ENCODE data around the gene HDAC8.
"Not testable (repeated sequence)": the region's sequence is repeated elsewhere in the genome, so short reads cannot be mapped to it uniquely, and the experiment has no call there.

The HDAC8 gene

GRCh38 chrX:72532366-72532765, 40.3 kb downstream of the HDAC8 start:
- no peak for DNase-seq (ENCODE audit: low read depth in 3 of 3)

DNA sequence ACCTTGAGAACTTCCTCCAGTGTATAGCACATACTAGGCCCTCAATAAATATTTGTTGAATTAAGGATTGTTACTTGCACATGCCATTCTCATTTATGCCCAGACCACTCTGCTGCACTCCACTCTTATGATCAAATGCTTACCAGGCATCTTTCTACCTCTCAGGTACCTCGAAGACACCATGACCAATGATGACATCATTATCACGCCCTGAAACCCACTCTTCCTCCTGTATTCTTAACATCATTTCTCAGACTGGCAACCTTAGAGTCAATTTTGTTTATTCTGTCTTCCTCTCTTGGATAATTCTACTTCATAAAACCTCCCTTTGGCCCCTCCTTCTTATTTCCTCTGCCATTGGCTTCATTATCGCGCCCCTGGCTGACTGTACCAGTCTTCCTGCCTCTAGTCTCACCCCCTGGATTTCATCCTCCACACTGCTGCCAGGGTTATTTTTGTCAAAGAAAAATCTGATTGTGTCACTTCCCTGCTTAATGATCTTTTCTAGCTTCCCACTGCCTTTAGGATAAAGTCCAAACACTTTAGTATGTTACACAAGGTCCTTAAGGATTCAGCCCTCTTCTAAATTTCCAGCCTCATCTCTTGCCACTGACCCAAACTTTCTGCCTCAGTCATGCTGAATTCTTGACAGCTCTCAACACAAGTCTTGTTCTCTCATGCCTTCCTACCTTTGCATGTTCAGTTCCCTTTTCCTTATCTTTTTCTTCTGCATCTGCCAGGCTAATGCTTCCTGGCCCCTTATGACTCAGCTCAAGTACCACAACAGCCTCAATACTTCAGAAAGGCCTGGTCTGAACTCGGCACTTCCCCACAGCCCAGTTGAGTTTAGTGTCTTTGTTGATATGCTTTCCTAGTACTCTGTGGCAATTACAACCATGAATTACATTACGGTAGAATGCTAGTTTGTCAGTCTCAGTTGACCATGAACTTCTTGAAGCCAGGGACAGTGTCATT, 45.8 kb downstream of the HDAC8 start:
- DNase-seq (ENCODE audit: low read depth in 3 of 3) = no peak

GRCh38 chrX:72498782-72499181, 73.9 kb downstream of the HDAC8 start:
- DNase-seq (ENCODE audit: low read depth in 3 of 3) = no peak

GRCh38 chrX:72495046-72495445, 77.6 kb downstream of the HDAC8 start:
- DNase-seq (ENCODE audit: low read depth in 3 of 3) = no peak

DNA sequence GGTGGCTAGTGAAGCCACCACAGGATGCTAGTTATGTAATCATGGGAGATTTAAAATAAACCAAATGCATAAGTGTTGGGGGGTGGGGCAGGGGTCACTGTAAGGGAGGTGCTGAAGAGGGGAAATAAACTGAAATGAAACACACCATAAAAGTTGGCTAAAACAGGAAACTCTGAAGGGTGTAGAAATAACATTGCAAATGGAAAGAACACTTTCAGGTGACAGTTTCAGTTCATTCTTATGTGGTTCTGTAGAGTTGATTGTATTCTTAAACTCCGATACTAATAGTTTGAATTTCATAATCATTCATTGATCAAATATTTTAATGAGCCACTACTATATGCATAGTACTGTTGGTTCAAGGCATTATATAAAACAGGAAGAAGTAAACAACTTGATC, 80.1 kb downstream of the HDAC8 start:
- DNase-seq (ENCODE audit: low read depth in 3 of 3) = no peak

DNA sequence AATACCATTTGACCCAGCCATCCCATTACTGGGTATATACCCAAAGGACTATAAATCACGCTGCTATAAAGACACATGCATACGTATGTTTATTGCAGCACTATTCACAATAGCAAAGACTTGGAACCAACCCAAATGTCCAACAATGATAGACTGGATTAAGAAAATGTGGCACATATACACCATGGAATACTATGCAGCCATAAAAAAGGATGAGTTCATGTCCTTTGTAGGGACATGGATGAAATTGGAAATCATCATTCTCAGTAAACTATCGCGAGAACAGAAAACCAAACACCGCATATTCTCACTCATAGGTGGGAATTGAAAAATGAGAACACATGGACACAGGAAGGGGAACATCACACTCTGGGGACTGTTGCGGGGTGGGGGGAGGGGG, 82.4 kb downstream of the HDAC8 start:
- not testable (repeated sequence) for DNase-seq (ENCODE audit: low read depth in 3 of 3)

DNA sequence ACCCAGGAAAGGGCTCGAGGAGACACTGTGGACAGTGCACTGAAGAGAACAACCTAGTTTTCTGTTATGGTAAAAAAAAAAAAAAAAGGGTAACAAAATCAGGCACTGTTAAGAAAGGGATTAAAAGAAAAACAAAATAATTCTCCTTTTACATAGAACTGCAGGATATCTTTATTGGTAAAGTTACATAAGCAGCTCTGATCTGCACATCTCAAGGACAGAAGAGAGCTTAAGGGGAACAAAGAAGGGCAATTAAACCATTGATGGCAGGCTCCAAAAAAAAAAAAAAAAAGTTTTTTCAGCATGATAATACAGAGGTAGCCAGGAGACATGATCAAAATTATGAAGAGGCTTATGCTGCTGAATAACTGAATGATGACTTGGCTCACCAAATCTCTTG, 85.0 kb downstream of the HDAC8 start:
- DNase-seq (ENCODE audit: low read depth in 3 of 3) = no peak

DNA sequence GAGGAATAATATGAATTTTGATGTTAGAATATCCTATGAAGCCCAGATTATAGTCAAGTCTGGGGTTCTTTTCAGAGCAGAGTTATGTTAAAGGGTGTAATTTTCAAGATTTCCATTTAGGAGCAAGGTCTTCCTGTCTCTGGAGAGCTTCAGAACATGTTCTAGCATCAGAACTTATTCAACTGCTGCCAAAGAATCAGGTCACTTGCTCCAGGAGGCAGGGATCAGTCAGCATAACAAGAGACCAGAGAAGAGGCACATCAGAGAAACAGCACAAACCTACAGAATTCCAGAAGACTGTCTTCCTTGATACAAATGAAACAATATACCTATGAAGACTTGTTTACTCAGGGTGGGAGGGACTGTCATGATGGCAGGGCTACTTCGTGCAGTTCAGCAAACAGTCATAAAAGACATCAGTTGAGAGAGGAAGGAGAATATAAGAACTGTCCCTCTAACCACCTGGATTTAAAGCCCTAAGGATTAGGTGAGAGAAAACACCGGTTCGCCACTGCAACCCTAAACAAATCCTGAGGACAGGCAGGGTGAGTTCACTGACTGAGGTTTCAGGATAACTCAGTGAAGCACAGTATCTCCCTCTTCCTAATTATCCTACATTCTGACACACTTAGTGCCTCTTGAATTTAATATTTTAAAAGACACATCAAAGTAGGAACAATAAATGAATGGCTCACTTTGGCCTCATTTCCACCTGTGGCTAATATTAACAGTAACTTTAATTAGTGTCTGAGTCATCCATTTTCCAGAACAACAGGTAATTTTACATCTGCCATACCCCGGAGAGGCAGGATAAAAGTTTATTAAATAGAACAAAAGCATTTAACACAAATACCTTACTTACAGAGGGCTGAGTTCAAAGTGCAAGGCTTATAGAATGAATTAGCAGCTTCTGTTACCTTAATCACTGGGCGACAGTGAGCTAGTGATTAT, 93.0 kb downstream of the HDAC8 start:
- no peak for DNase-seq (ENCODE audit: low read depth in 3 of 3)

DNA sequence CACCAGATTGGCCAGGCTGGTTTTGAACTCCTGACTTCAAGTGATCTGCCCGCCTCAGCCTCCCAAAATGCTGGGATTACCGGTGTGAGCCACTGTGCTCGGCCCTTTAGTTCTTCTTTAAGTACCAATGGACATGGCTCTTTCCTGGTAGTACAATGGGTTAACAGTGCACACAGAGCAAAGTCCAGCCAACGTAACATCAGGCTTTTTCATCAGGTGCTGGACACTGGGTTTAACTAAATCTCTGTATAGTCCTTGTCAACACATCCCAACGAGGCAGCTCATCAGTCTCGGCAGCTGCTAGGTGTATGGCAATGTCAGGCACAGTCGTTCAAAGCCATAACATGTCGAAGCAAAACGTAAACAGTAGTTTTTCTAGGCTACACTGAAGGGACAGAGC, 93.8 kb downstream of the HDAC8 start:
- DNase-seq (ENCODE audit: low read depth in 3 of 3) = no peak

GRCh38 chrX:72478351-72478750, 94.3 kb downstream of the HDAC8 start:
- no peak for DNase-seq (ENCODE audit: low read depth in 3 of 3)

DNA sequence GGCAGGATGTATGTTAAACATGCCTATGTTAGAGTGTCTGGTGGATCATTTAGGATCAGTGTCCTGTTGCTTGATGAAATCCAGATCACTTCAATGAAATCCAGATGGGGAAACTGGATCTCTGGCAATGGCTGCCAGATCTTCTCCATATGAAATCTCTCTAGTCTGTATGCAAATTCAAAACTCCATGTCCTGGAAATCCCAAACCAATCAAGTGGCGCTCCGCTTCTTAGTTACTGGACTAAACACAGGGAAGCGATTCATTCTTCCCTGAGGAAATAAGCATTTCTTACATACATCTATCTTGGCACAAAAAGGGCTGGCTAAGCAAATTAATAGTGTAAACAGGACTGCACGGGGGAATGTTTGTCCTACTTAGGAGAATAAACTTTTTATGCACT, 94.9 kb downstream of the HDAC8 start:
- DNase-seq (ENCODE audit: low read depth in 3 of 3) = no peak

GRCh38 chrX:72477376-72477775, 95.3 kb downstream of the HDAC8 start:
- no peak for DNase-seq (ENCODE audit: low read depth in 3 of 3)

GRCh38 chrX:72475952-72476668, 96.5 kb downstream of the HDAC8 start:
- DNase-seq (ENCODE audit: low read depth in 3 of 3) = no peak

DNA sequence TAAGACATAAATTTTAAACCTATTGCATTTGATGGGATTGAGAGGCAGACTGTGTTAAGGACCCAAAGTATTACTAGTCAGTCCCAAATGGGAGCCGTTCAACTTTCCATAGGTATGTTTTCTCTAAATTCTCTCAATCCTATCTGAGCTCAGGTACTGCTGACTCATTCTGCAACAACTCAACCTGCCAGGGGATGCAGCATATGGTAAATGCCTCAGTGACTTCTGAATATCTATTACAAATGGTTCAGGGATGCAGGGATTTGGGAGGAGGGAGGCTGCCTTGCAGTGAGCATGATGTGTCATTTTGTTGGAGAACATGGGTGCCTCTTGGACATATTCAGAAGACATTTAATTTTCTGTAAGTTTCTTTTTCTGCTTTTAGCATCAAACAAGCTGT, 97.3 kb downstream of the HDAC8 start:
- DNase-seq (ENCODE audit: low read depth in 3 of 3) = no peak

DNA sequence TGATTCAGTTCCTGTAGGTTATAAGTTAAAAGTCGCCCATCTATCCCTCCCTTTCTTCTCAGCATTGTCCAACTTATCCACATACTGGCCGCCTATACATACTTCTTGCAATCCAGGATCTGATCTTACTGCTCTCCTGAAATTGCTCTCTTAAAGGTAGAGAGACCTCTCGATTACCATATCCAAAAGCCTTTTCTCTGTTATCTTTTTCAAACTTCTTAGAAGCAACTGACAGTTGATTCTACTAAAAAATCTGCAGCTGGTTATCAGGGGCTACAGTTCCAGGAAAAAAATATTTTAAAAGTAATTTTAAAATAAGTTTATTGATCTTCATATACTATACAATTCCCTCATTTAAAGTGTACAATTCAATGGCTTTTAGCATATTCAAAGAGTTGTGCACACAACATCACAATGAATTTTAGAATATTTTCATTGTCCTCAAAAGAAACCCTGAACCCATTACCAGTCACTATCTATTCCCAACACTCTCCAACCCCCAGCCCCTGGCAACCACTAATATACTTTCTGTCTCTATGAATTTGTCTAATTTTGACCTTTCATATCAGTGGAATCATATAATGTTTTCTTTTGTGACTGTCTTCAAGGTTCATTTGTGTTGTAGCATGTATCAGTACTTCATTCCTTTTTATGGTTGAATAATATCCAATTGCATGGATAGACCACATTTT, 102.0 kb downstream of the HDAC8 start:
- DNase-seq (ENCODE audit: low read depth in 3 of 3) = no peak

GRCh38 chrX:72470117-72470516, 102.5 kb downstream of the HDAC8 start:
- no peak for DNase-seq (ENCODE audit: low read depth in 3 of 3)

- DNase-seq (ENCODE audit: low read depth in 3 of 3) = no peak
These were observed 104.0 kb downstream of the HDAC8 start for GRCh38 chrX:72468607-72469006.

- no peak for DNase-seq (ENCODE audit: low read depth in 3 of 3)
These were observed 105.5 kb downstream of the HDAC8 start for GRCh38 chrX:72467135-72467534.

DNA sequence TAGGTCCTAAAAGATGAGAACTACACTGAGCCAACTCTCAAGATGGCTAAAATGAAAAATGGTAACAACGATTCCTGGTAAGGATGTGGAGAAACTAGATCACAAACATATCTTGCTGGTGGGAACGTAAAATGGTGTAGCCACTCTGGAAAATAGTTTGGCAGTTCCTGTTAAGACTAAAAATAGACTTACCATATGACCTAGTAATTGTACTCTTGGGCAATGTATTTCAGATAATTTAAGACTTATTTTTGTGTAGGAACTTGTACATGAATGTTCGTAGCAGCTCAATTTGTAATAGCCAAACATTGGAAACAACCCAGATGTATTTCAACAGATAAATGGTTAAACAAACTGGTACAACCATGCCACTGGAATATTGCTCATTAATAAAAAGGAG, 106.2 kb downstream of the HDAC8 start:
- DNase-seq (ENCODE audit: low read depth in 3 of 3) = no peak

DNA sequence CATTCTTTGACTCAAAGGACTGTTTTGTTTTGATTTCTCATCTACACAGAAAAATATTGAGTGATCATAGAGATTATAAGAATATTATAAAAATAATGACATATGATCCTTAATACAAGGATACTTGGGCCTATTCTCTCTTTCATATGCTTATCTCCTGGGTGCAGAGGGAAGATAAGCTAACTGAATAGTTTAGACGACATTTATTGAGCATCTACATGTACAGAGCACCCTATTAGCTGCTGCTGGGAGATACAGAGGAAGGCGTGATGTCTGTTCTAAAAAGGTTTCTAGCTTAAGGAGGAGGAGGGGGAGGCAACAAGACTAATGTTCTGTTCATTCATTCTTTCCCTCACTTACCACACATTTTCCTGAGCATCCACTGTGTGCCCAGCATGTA, 106.8 kb downstream of the HDAC8 start:
- DNase-seq (ENCODE audit: low read depth in 3 of 3) = no peak

GRCh38 chrX:72461766-72462165, 110.9 kb downstream of the HDAC8 start:
- DNase-seq (ENCODE audit: low read depth in 3 of 3) = no peak

Data from stimulated activated CD4-positive, alpha-beta T cell treated with anti-CD3 and anti-CD28 coated beads, TNF-alpha, amount 100 ng/mL, for 4 hours (primary cell).